ENCODE results near the gene NSUN6. TPM values are rescaled to one million over a fixed set of nuclear protein-coding genes. Genes with fewer than 3 reads are reported as not detected.
"Not testable (repeated sequence)": the region's sequence is repeated elsewhere in the genome, so short reads cannot be mapped to it uniquely, and the experiment has no call there.

Gene NSUN6
- total and polyA plus RNA-seq, 2 donors, result 6.0 to 42.0 TPM

GRCh38 chr10:18577823-18578685, 73.3 kb downstream of the NSUN6 start:
- Histone ChIP-seq H3K4me3 (ENCODE audit: low read depth, low read length) (no peak overlapping the region), H3K27ac (ENCODE audit: low read depth) (no peak overlapping the region), H3K36me3 (ENCODE audit: insufficient read depth) (no peaks in the 10 kb centered on the region), H3K4me1 (ENCODE audit: insufficient read depth) (no peaks in the 10 kb centered on the region)
- no peak for DNase-seq (ENCODE audit: extremely low spot score)
- WGBS, result 94% methylated on average over 15 of the region's 15 CpGs

GRCh38 chr10:18576586-18576985, 74.8 kb downstream of the NSUN6 start:
- no peak overlapping the region for H3K27ac ChIP-seq (ENCODE audit: low read depth)
- no peak overlapping the region for H3K4me3 ChIP-seq (ENCODE audit: low read depth, low read length)
- DNase-seq (ENCODE audit: extremely low spot score), result no peak
- WGBS, result 97% methylated on average over 6 of the region's 6 CpGs
- H3K4me1 ChIP-seq (ENCODE audit: insufficient read depth), result no peaks in the 10 kb centered on the region
- H3K36me3 ChIP-seq (ENCODE audit: insufficient read depth), result no peaks in the 10 kb centered on the region

- DNase-seq (ENCODE audit: extremely low spot score), result no peak
- Histone ChIP-seq H3K36me3 (ENCODE audit: insufficient read depth) (no peaks in the 10 kb centered on the region), H3K4me3 (ENCODE audit: low read depth, low read length) (no peak overlapping the region), H3K27ac (ENCODE audit: low read depth) (no peak overlapping the region), H3K4me1 (ENCODE audit: insufficient read depth) (no peaks in the 10 kb centered on the region)
- WGBS, result 91% methylated on average over 8 of the region's 8 CpGs
Observed at GRCh38 chr10:18572959-18573561, 78.3 kb downstream of the NSUN6 start.

GRCh38 chr10:18571780-18572179, 79.6 kb downstream of the NSUN6 start:
- no peak for DNase-seq (ENCODE audit: extremely low spot score)

GRCh38 chr10:18571076-18571475, 80.3 kb downstream of the NSUN6 start:
- no peaks in the 10 kb centered on the region for H3K4me1 ChIP-seq (ENCODE audit: insufficient read depth)
- no peak overlapping the region for H3K4me3 ChIP-seq (ENCODE audit: low read depth, low read length)
- H3K27ac ChIP-seq (ENCODE audit: low read depth), result no peak overlapping the region
- no peak for DNase-seq (ENCODE audit: extremely low spot score)
- no peaks in the 10 kb centered on the region for H3K36me3 ChIP-seq (ENCODE audit: insufficient read depth)

More at GRCh38 chr10:18571780-18572179, 79.6 kb downstream of the NSUN6 start:
- H3K4me3 ChIP-seq (ENCODE audit: low read depth, low read length), result no peak overlapping the region
- 99% methylated on average over 1 of the region's 1 CpG for WGBS
- H3K4me1 ChIP-seq (ENCODE audit: insufficient read depth), result no peaks in the 10 kb centered on the region
- H3K27ac ChIP-seq (ENCODE audit: low read depth), result no peak overlapping the region
- H3K36me3 ChIP-seq (ENCODE audit: insufficient read depth), result no peaks in the 10 kb centered on the region

GRCh38 chr10:18570386-18570785, 81.0 kb downstream of the NSUN6 start:
- WGBS, result 98% methylated on average over 2 of the region's 2 CpGs
- H3K4me3 ChIP-seq (ENCODE audit: low read depth, low read length); H3K36me3 ChIP-seq (ENCODE audit: insufficient read depth); DNase-seq (ENCODE audit: extremely low spot score); H3K27ac ChIP-seq (ENCODE audit: low read depth); H3K4me1 ChIP-seq (ENCODE audit: insufficient read depth): not testable (repeated sequence)

GRCh38 chr10:18567343-18567856, 84.0 kb downstream of the NSUN6 start:
- 98% methylated on average over 3 of the region's 3 CpGs for WGBS
- no peak for DNase-seq (ENCODE audit: extremely low spot score)
- Histone ChIP-seq H3K4me1 (ENCODE audit: insufficient read depth) (no peaks in the 10 kb centered on the region), H3K36me3 (ENCODE audit: insufficient read depth) (no peaks in the 10 kb centered on the region), H3K4me3 (ENCODE audit: low read depth, low read length) (no peak overlapping the region), H3K27ac (ENCODE audit: low read depth) (no peak overlapping the region)

- Histone ChIP-seq H3K27ac (ENCODE audit: low read depth) (no peak overlapping the region), H3K4me1 (ENCODE audit: insufficient read depth) (no peaks in the 10 kb centered on the region), H3K36me3 (ENCODE audit: insufficient read depth) (no peaks in the 10 kb centered on the region), H3K4me3 (ENCODE audit: low read depth, low read length) (no peak overlapping the region)
- 86% methylated on average over 4 of the region's 4 CpGs for WGBS
- DNase-seq (ENCODE audit: extremely low spot score), result no peak
Observed at GRCh38 chr10:18566177-18566576, 85.2 kb downstream of the NSUN6 start.

GRCh38 chr10:18565006-18565405, 86.4 kb downstream of the NSUN6 start:
- 96% methylated on average over 5 of the region's 5 CpGs for WGBS

GRCh38 chr10:18563003-18563726, 88.2 kb downstream of the NSUN6 start:
- Histone ChIP-seq H3K36me3 (ENCODE audit: insufficient read depth) (peaks cover 2% of the 10 kb centered on the region), H3K4me1 (ENCODE audit: insufficient read depth) (no peaks in the 10 kb centered on the region)
- 97% methylated on average over 6 of the region's 6 CpGs for WGBS

More at GRCh38 chr10:18565006-18565405, 86.4 kb downstream of the NSUN6 start:
- DNase-seq (ENCODE audit: extremely low spot score), result no peak
- no peaks in the 10 kb centered on the region for H3K36me3 ChIP-seq (ENCODE audit: insufficient read depth)
- no peaks in the 10 kb centered on the region for H3K4me1 ChIP-seq (ENCODE audit: insufficient read depth)
- no peak overlapping the region for H3K4me3 ChIP-seq (ENCODE audit: low read depth, low read length)
- H3K27ac ChIP-seq (ENCODE audit: low read depth), result no peak overlapping the region

GRCh38 chr10:18561861-18562551, 89.4 kb downstream of the NSUN6 start:
- DNase-seq (ENCODE audit: extremely low spot score), result no peak
- WGBS, result 98% methylated on average over 8 of the region's 8 CpGs
- peaks cover 2% of the 10 kb centered on the region for H3K36me3 ChIP-seq (ENCODE audit: insufficient read depth)
- no peak overlapping the region for H3K4me3 ChIP-seq (ENCODE audit: low read depth, low read length)
- no peak overlapping the region for H3K27ac ChIP-seq (ENCODE audit: low read depth)
- no peaks in the 10 kb centered on the region for H3K4me1 ChIP-seq (ENCODE audit: insufficient read depth)

More at GRCh38 chr10:18563003-18563726, 88.2 kb downstream of the NSUN6 start:
- DNase-seq (ENCODE audit: extremely low spot score), result no peak
- Histone ChIP-seq H3K4me3 (ENCODE audit: low read depth, low read length) (no peak overlapping the region), H3K27ac (ENCODE audit: low read depth) (no peak overlapping the region)

- no peak for DNase-seq (ENCODE audit: extremely low spot score)
- no peak overlapping the region for H3K27ac ChIP-seq (ENCODE audit: low read depth)
- 96% methylated on average over 1 of the region's 1 CpG for WGBS
- H3K4me3 ChIP-seq (ENCODE audit: low read depth, low read length), result no peak overlapping the region
- H3K36me3 ChIP-seq (ENCODE audit: insufficient read depth), result peaks cover 8% of the 10 kb centered on the region
- no peaks in the 10 kb centered on the region for H3K4me1 ChIP-seq (ENCODE audit: insufficient read depth)
Observed at GRCh38 chr10:18557960-18558359, 93.4 kb downstream of the NSUN6 start.

GRCh38 chr10:18556522-18557147, 94.8 kb downstream of the NSUN6 start:
- H3K4me3 ChIP-seq (ENCODE audit: low read depth, low read length), result no peak overlapping the region
- 98% methylated on average over 3 of the region's 3 CpGs for WGBS
- no peak for DNase-seq (ENCODE audit: extremely low spot score)

More at GRCh38 chr10:18556522-18557147, 94.8 kb downstream of the NSUN6 start:
- Histone ChIP-seq H3K36me3 (ENCODE audit: insufficient read depth) (peaks cover 8% of the 10 kb centered on the region), H3K27ac (ENCODE audit: low read depth) (no peak overlapping the region), H3K4me1 (ENCODE audit: insufficient read depth) (no peaks in the 10 kb centered on the region)
